Measurements from ENCODE around the gene METAP1.

GRCh38 chr4:98994474-98995182 is 893 bp upstream of the METAP1 start:
- TF ChIP-seq CTCF (conservative IDR thresholded peaks at IDR 0.05; ENCODE audit: low read depth, low read length) (no peak), EZH2 (IDR thresholded peaks at IDR 0.05; ENCODE audit: borderline replicate concordance, low read depth, low read length, poor library complexity, severe bottlenecking) (no peak)

Measured in A673 (cell line).